ENCODE measurements around the gene DAP. TPM values are rescaled to one million over a fixed set of nuclear protein-coding genes. Genes with fewer than 3 reads are reported as not detected.

Gene DAP
- total and polyA plus RNA-seq, 8 donors = 9.3 to 184 (median 91.0) TPM

DNA sequence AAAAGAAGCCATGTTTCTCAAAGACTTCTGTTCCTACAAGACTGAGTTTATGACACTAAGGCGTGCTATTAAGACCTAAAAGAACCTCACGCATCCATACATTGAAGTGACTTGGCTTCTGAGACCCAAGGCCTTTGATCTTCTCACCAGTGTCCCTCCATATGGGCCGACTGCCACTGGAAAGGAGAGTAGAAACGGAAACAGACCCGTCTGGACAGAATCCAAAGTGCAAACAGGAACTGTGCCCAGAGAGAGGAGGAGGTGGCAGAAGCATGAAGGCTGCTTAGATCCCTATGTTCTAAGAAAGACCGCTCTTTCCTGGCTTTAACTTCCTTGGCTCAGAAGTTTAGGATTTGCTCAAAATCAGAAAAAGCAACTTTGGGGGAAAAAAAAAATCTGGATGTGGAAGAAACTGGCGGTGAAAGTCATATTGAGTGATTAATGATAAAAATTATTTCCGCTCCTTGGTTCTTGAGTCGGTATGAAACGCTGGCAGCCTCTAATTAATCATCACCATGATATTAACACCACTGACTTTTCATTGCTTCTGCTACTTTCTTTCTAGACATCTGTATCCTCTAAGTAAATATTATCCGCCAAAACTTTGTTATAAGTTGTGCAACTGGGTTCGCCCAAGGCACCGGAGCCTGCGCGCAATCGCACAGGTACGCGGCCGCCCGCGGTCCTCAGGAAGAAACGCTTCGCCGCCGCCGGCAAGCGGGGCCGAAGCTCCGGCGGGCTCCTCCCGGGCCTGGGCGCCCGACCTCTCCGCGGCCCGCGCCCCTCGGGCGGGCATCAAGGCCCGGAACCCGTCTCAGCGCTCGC lies 726 bp downstream of the DAP start:
- 1 to 2% (median 2%) methylated on average over 39 to 43 of the region's 43 CpGs for WGBS, 5 donors
- peak; percentile 78 to 84 for DNase-seq
- intact Hi-C loops (cut with DNase I; ENCODE audit: low total_unique reads) = no loop called here
- Histone ChIP-seq H3K27ac (peak overlapping the region; percentile 93 to 100 (median 99)), H3K27me3 (no peaks in the 10 kb centered on the region), H3K36me3 (peaks cover 0 to 5% (median under 1%) of the 10 kb centered on the region in 4 donors), H3K9me3 (no peaks in the 10 kb centered on the region), H3K4me1 (peaks cover 43 to 70% (median 51%) of the 10 kb centered on the region in 4 donors), H3K4me3 (peak overlapping the region; percentile 64 to 87 (median 82))
- TF ChIP-seq, protein P1, sequence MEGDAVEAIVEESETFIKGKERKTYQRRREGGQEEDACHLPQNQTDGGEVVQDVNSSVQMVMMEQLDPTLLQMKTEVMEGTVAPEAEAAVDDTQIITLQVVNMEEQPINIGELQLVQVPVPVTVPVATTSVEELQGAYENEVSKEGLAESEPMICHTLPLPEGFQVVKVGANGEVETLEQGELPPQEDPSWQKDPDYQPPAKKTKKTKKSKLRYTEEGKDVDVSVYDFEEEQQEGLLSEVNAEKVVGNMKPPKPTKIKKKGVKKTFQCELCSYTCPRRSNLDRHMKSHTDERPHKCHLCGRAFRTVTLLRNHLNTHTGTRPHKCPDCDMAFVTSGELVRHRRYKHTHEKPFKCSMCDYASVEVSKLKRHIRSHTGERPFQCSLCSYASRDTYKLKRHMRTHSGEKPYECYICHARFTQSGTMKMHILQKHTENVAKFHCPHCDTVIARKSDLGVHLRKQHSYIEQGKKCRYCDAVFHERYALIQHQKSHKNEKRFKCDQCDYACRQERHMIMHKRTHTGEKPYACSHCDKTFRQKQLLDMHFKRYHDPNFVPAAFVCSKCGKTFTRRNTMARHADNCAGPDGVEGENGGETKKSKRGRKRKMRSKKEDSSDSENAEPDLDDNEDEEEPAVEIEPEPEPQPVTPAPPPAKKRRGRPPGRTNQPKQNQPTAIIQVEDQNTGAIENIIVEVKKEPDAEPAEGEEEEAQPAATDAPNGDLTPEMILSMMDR (IDR thresholded peaks at IDR 0.05) = no peak
- TF ChIP-seq POLR2A (IDR thresholded peaks at IDR 0.05) (no peak), POLR2AphosphoS5 (IDR thresholded peaks at IDR 0.05) (peak in 2 of 3 donors; percentile 41 to 56), EP300 (IDR thresholded peaks at IDR 0.05) (no peak)

DNA sequence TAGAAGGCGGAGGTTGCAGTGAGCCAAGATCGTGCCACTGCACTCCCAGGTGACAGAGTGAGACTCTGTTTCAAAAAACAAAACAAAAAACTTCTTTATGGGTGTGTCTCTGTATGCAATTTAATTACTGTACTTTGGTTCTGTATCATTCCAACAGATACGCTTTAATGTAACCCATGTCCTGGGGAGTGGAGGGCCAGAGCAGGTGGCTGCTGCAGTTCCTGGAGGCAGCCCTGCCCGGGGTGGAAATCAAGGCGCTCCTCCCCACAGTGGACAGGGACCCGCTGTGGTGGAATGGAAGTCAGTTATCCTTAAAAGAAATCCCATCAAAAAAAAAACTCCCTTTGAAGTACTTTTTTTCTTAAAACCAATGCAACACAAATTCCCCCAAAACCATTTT lies 1.9 kb downstream of the DAP start:
- peaks cover 43 to 81% (median 55%) of the 10 kb centered on the region in 4 donors for H3K4me1 ChIP-seq
- H3K27me3 ChIP-seq = no peaks in the 10 kb centered on the region
- intact Hi-C loops (cut with DNase I; ENCODE audit: low total_unique reads) = no loop called here
- peak overlapping the region in 4 of 5 donors; percentile 1 to 100 (median 62) for H3K27ac ChIP-seq
- peaks cover 0 to 17% (median 12%) of the 10 kb centered on the region in 4 donors for H3K36me3 ChIP-seq
- DNase-seq = no peak
- whole genome bisulfite sequencing, 5 donors = 69 to 90% (median 79%) methylated on average over 6 of the region's 6 CpGs
- TF ChIP-seq, protein P1 (IDR thresholded peaks at IDR 0.05) = no peak
- TF ChIP-seq POLR2A (IDR thresholded peaks at IDR 0.05) (no peak), POLR2AphosphoS5 (IDR thresholded peaks at IDR 0.05) (no peak), EP300 (IDR thresholded peaks at IDR 0.05) (no peak)
- peak overlapping the region in 3 of 4 donors; percentile 64 to 87 (median 77) for H3K4me3 ChIP-seq
- H3K9me3 ChIP-seq = no peaks in the 10 kb centered on the region

DNA sequence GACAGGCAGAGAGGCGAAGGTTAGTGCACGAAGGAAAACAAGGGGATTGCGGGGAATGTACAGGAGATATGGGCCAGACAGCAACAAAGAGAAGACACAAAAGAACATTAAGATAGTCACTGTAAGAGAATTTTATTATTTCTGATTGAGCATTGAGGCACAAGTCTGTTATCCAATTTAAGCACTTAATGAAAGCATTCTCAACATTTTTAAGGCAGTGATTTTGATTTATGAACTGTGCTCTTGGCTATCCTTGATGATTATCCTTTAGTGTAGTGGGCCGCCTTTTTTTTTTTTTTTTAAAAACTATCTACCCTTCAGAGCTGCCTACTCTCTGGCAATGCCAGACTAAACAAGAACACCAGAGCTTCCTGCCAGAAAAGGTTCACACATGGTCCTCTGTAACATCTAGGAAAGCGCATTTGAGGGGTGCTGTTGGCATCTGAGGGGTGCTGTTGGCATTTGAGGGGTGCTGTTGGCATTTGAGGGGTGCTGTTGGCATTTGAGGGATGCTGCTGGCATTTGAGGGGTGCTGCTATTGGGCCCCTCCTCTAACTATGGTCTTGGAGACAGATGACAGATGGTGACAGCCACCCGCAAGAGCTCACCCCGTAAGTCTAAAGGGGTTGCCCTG lies 3.0 kb downstream of the DAP start:
- H3K36me3 ChIP-seq = peaks cover 0 to 27% (median 13%) of the 10 kb centered on the region in 4 donors
- intact Hi-C loops (cut with DNase I; ENCODE audit: low total_unique reads) = no loop called here
- 71 to 87% (median 75%) methylated on average over 7 of the region's 7 CpGs for WGBS, 5 donors
- H3K27ac ChIP-seq = peak overlapping the region; percentile 26 to 100 (median 60)
- DNase-seq = no peak
- no peaks in the 10 kb centered on the region for H3K27me3 ChIP-seq
- H3K4me3 ChIP-seq = peak overlapping the region in 1 of 4 donors; percentile 24
- no peaks in the 10 kb centered on the region for H3K9me3 ChIP-seq
- H3K4me1 ChIP-seq = peaks cover 43 to 85% (median 65%) of the 10 kb centered on the region in 4 donors
- TF ChIP-seq, protein P1 (IDR thresholded peaks at IDR 0.05) = no peak
- TF ChIP-seq EP300 (IDR thresholded peaks at IDR 0.05) = no peak
- no peak for TF ChIP-seq POLR2A (IDR thresholded peaks at IDR 0.05)
- TF ChIP-seq POLR2AphosphoS5 (IDR thresholded peaks at IDR 0.05) = no peak

DNA sequence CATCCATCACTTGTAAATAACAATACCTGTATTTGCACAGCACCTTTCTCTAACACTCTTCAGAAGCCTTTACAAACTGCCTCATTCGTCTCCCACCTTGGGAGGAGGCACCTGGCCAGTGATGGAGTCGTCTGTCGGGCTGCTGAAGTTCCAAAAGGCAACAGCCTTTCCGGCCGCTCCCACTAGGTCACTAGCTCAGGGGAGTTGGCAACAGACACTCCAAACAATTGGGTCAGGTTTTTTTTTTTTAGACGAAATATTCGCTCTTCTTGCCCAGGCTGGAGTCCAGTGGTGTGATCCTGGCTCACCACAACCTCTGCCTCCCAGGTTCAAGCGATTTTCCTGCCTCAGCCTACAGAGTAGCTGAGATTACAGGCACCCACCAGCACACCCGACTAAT lies 4.0 kb downstream of the DAP start:
- intact Hi-C loops (cut with DNase I; ENCODE audit: low total_unique reads) = no loop called here
- no peaks in the 10 kb centered on the region for H3K27me3 ChIP-seq
- peak overlapping the region in 1 of 4 donors; percentile 22 for H3K4me3 ChIP-seq
- H3K9me3 ChIP-seq = no peaks in the 10 kb centered on the region
- no peak for DNase-seq
- TF ChIP-seq, protein P1 (IDR thresholded peaks at IDR 0.05) = no peak
- TF ChIP-seq POLR2A (IDR thresholded peaks at IDR 0.05) (no peak), EP300 (IDR thresholded peaks at IDR 0.05) (no peak), POLR2AphosphoS5 (IDR thresholded peaks at IDR 0.05) (no peak)
- WGBS, 5 donors = 33 to 64% (median 41%) methylated on average over 9 of the region's 9 CpGs
- peaks cover 38 to 85% (median 64%) of the 10 kb centered on the region in 4 donors for H3K4me1 ChIP-seq
- H3K36me3 ChIP-seq = peaks cover 0 to 36% (median 17%) of the 10 kb centered on the region in 4 donors
- peak overlapping the region in 4 of 5 donors; percentile 22 to 100 (median 58) for H3K27ac ChIP-seq
